A549 (cell line): ENCODE results near the gene MAB21L3. TPM values are rescaled to one million over a fixed set of nuclear protein-coding genes. Genes with fewer than 3 reads are reported as not detected.

Source experiments
- ATAC-seq, 2 experiments: fragments of 200-7000 bp in 1 of 2; fragments of >200 bp in 1 of 2; cut with Nextera tagmentation in 1 of 2; cut with Tn5 transposase in 1 of 2; 3 replicates each; pipeline versions ENCODE4 v1.8.0 to v1.9.1; 2018 to 2020; ENCODE audit warnings: mild to moderate bottlenecking in 1 of 2, moderate library complexity in 1 of 2
- CTCF ChIA-PET: fragments of 300-600 bp; sonication (Branson Sonifier 250); formaldehyde crosslinking; extraction: SDS; loops from one replicate; lab custom pipeline; 2021; ENCODE audit warnings: antibody characterized with exemption, inconsistent platforms; lab: Yijun Ruan, JAX
- POLR2A ChIA-PET: fragments of 350-600 bp; formaldehyde crosslinking; extraction: SDS; loops from one replicate; lab custom pipeline; 2021; ENCODE audit warnings: antibody characterized with exemption, inconsistent platforms; lab: Yijun Ruan, JAX
- DNase-seq, 2 experiments: peaks; one replicate each; pipeline versions ENCODE4 v3.0.0 to v3.0.0-alpha.2; 2011 to 2016; ENCODE audit warnings: low read depth in 1 of 2, low spot score in 1 of 2
- FAIRE-seq: peaks from 2 replicates; lab custom pipeline; 2011; peaks lifted over from hg19 to GRCh38; lab: Jason Lieb, UNC
- H3K27ac ChIP-seq, 2 experiments: fragments of >200 bp; sonication (Bioruptor Twin); formaldehyde crosslinking; 3 replicates each; pipeline ENCODE4 v1.5.1; 2016 to 2017
- H3K4me1 ChIP-seq: fragments of >200 bp; sonication (Bioruptor Twin); formaldehyde crosslinking; 3 replicates; pipeline ENCODE4 v1.6.1; 2016
- H3K4me2 ChIP-seq: fragments of >200 bp; sonication (Bioruptor Twin); formaldehyde crosslinking; 3 replicates; pipeline ENCODE4 v1.6.1; 2016
- H3K4me3 ChIP-seq: fragments of >200 bp; sonication (Bioruptor Twin); formaldehyde crosslinking; 3 replicates; pipeline ENCODE4 v1.5.1; 2016
- H3K9me3 ChIP-seq: fragments of >200 bp; sonication (Bioruptor Twin); formaldehyde crosslinking; 3 replicates; pipeline ENCODE4 v1.6.1; 2016
- BCL3 ChIP-seq: fragments of >200 bp; sonication (Bioruptor Twin); formaldehyde crosslinking; IDR thresholded peaks from 3 replicates; pipeline ENCODE4 v1.6.1; 2016
- CBX2 ChIP-seq: fragments of 200-600 bp; sonication (generic); IDR thresholded peaks from 2 replicates; pipeline ENCODE4 v1.6.1; 2016; ENCODE audit warnings: low read depth, mild to moderate bottlenecking, borderline replicate concordance
- CHD2 ChIP-seq: fragments of 150-350 bp; IDR thresholded peaks from 2 replicates; pipeline ENCODE4 v1.6.1; 2014; ENCODE audit warnings: low read length; ENCODE audit not compliant: partially characterized antibody
- E2F6 ChIP-seq: IDR thresholded peaks from 2 replicates; pipeline ENCODE4 v1.6.1; 2012; ENCODE audit warnings: low read depth, borderline replicate concordance
- EP300 ChIP-seq, 2 experiments: fragments of >200 bp; sonication (Bioruptor Twin); formaldehyde crosslinking; IDR thresholded peaks; 2 replicates in 1 of 2; 3 replicates in 1 of 2; pipeline ENCODE4 v1.6.1; 2016 to 2017
- ESRRA ChIP-seq: fragments of 150-350 bp; IDR thresholded peaks from 2 replicates; pipeline ENCODE4 v1.6.1; 2014; ENCODE audit warnings: mild to moderate bottlenecking, low read length, borderline replicate concordance
- HDAC2 ChIP-seq: fragments of 200-600 bp; sonication (generic); IDR thresholded peaks from 2 replicates; pipeline ENCODE4 v1.6.1; 2016
- HEYL ChIP-seq: fragments of 250-450 bp; sonication (Bioruptor Pico); IDR thresholded peaks from 2 replicates; pipeline ENCODE4 v1.8.0; 2021; ENCODE audit warnings: mild to moderate bottlenecking, moderate library complexity
- HMGXB4 ChIP-seq: fragments of 250-450 bp; sonication (Bioruptor Pico); IDR thresholded peaks from 2 replicates; pipeline ENCODE4 v1.5.0; 2021; ENCODE audit warnings: mild to moderate bottlenecking, moderate library complexity, borderline replicate concordance
- HOXA7 ChIP-seq: fragments of 250-450 bp; sonication (Bioruptor Pico); IDR thresholded peaks from 2 replicates; pipeline ENCODE4 v1.5.0; 2020; ENCODE audit warnings: mild to moderate bottlenecking, moderate library complexity
- HOXB5 ChIP-seq: fragments of 250-450 bp; sonication (Bioruptor Pico); IDR thresholded peaks from 2 replicates; pipeline ENCODE4 v1.5.0; 2020; ENCODE audit warnings: mild to moderate bottlenecking, moderate library complexity
- KDM1A ChIP-seq: fragments of 200-600 bp; sonication (generic); IDR thresholded peaks from 2 replicates; pipeline ENCODE4 v1.6.1; 2016; ENCODE audit warnings: low read depth, mild to moderate bottlenecking
- NPAS2 ChIP-seq: fragments of 250-450 bp; sonication (Bioruptor Pico); IDR thresholded peaks from 2 replicates; pipeline ENCODE4 v1.8.0; 2022; ENCODE audit warnings: mild to moderate bottlenecking, moderate library complexity, borderline replicate concordance
- NR3C1 ChIP-seq: fragments of >200 bp; sonication (Bioruptor Twin); formaldehyde crosslinking; IDR thresholded peaks from 3 replicates; pipeline ENCODE4 v1.6.1; 2017
- PBX3 ChIP-seq: IDR thresholded peaks from 2 replicates; pipeline ENCODE4 v1.6.1; 2012
- PHF8 ChIP-seq: fragments of 200-600 bp; sonication (generic); IDR thresholded peaks from 2 replicates; pipeline ENCODE4 v1.6.1; 2016; ENCODE audit warnings: low read depth, mild to moderate bottlenecking, antibody characterized with exemption, moderate library complexity, borderline replicate concordance
- POLR2A ChIP-seq: IDR thresholded peaks from 2 replicates; pipeline ENCODE4 v1.6.1; 2012; ENCODE audit warnings: mild to moderate bottlenecking, low read length
- RARB ChIP-seq: fragments of 250-450 bp; sonication (Bioruptor Pico); IDR thresholded peaks from 2 replicates; pipeline ENCODE4 v1.8.0; 2021; ENCODE audit warnings: mild to moderate bottlenecking, moderate library complexity
- REST ChIP-seq: fragments of 200-600 bp; sonication (generic); IDR thresholded peaks from 2 replicates; pipeline ENCODE4 v1.6.1; 2016; ENCODE audit warnings: antibody characterized with exemption, mild to moderate bottlenecking, moderate library complexity
- RFX5 ChIP-seq: fragments of 450-650 bp; IDR thresholded peaks from 2 replicates; pipeline ENCODE4 v1.7.1; 2014; ENCODE audit warnings: antibody characterized with exemption, mild to moderate bottlenecking, moderate library complexity
- SMC3 ChIP-seq: fragments of >200 bp; sonication (Bioruptor Twin); formaldehyde crosslinking; IDR thresholded peaks from 3 replicates; pipeline ENCODE4 v1.6.1; 2018; ENCODE audit warnings: inconsistent platforms
- SREBF2 ChIP-seq: fragments of 450-650 bp; IDR thresholded peaks from 2 replicates; pipeline ENCODE4 v1.6.1; 2014; ENCODE audit warnings: mild to moderate bottlenecking, moderate library complexity
- TFCP2L1 ChIP-seq: fragments of 250-450 bp; sonication (Bioruptor Pico); IDR thresholded peaks from 2 replicates; pipeline ENCODE4 v1.5.0; 2021; ENCODE audit warnings: mild to moderate bottlenecking
- ZC3H11A ChIP-seq: fragments of 450-650 bp; IDR thresholded peaks from 2 replicates; pipeline ENCODE4 v1.6.1; 2014; ENCODE audit warnings: antibody characterized with exemption, mild to moderate bottlenecking
- ZNF302 ChIP-seq: fragments of 250-450 bp; sonication (Bioruptor Pico); IDR thresholded peaks from 2 replicates; pipeline ENCODE4 v1.9.0; 2021; ENCODE audit warnings: inconsistent platforms, mild to moderate bottlenecking, moderate library complexity
- ZSCAN20 ChIP-seq: fragments of 250-450 bp; sonication (Bioruptor Pico); IDR thresholded peaks from 2 replicates; pipeline ENCODE4 v1.8.0; 2022; ENCODE audit warnings: mild to moderate bottlenecking, moderate library complexity
- WGBS: methylation state at CpG from one replicate; pipeline ENCODE4 v1.1.6; 2017; ENCODE audit errors: missing lambda C conversion rate; 5-methylcytosine and 5-hydroxymethylcytosine counted together
- polyA plus RNA-seq, 4 experiments: library from polyadenylated mRNA; depleted of rRNA in 3 of 4; stranded (reverse); fragments of >200 nt; fragmentation: RNase III in 1 of 4; extraction: RNeasy Plus Mini Kit Qiagen cat#74134 plus additional on column Dnase treatment in 1 of 4; gene quantifications; 2 replicates in 3 of 4; 3 replicates in 1 of 4; pipeline ENCODE4 v1.2.3, GENCODE V29; 2011 to 2017

The MAB21L3 gene
- polyA plus RNA-seq, 2 of the 4 experiments (the other 2 are of a cell fraction), result 0.03 to 0.09 TPM

GRCh38 chr1:116163533-116163932 lies 52.3 kb downstream of the MAB21L3 start:
- H3K4me1 ChIP-seq, result no peaks in the 10 kb centered on the region
- no peak overlapping the region for H3K27ac ChIP-seq
- no peak overlapping the region for H3K4me2 ChIP-seq
- ATAC-seq (no peak), FAIRE-seq (no peak), DNase-seq (no peak)
- POLR2A ChIA-PET, result no interaction called here
- TF ChIP-seq EP300 (IDR thresholded peaks at IDR 0.05) (no peak), SMC3 (no peak), CHD2 (no peak), TFCP2L1 (CRISPR knock-in tag) (no peak), HMGXB4 (no peak), E2F6 (no peak), HEYL (CRISPR knock-in tag) (no peak), HDAC2 (no peak), POLR2A (no peak), ZNF302 (CRISPR knock-in tag) (no peak), ESRRA (no peak), RFX5 (no peak), HOXA7 (CRISPR knock-in tag) (no peak), CBX2 (no peak), PBX3 (no peak), SREBF2 (no peak), KDM1A (no peak)
- CTCF ChIA-PET, result interaction anchor here (1.1 to 2.6 kb wide), 3 partner anchors 9 to 25 kb away, joined by 3 to 11 read pairs (median 3); no protein-coding TSS in a partner anchor
- H3K4me3 ChIP-seq, result no peak overlapping the region
- H3K9me3 ChIP-seq, result no peaks in the 10 kb centered on the region

- no peak for ATAC-seq
- ChIA-PET CTCF (interaction anchor here (1.1 to 2.6 kb wide), 3 partner anchors 10 to 25 kb away, joined by 3 to 11 read pairs (median 3); no protein-coding TSS in a partner anchor), POLR2A (no interaction called here)
- Histone ChIP-seq H3K4me2 (no peak overlapping the region), H3K4me1 (no peaks in the 10 kb centered on the region), H3K4me3 (no peak overlapping the region), H3K27ac (no peak overlapping the region), H3K9me3 (no peaks in the 10 kb centered on the region)
- DNase-seq, result no peak
- WGBS, result 13% methylated on average over 2 of the region's 2 CpGs
- TF ChIP-seq ZNF302 (CRISPR knock-in tag) (no peak), NR3C1 (no peak), KDM1A (no peak), ZC3H11A (no peak), HOXA7 (CRISPR knock-in tag) (no peak), PBX3 (no peak), HMGXB4 (no peak), HOXB5 (CRISPR knock-in tag) (no peak), ZSCAN20 (CRISPR knock-in tag) (no peak), BCL3 (no peak), RARB (CRISPR knock-in tag) (no peak), NPAS2 (CRISPR knock-in tag) (no peak), RFX5 (no peak), TFCP2L1 (CRISPR knock-in tag) (no peak), REST (no peak), CBX2 (no peak), PHF8 (no peak)
- no peak for FAIRE-seq
Measured at GRCh38 chr1:116164150-116164549, 53.0 kb downstream of the MAB21L3 start.
